Chondrocyte (in vitro differentiated cells): ENCODE measurements around the gene ARHGAP6. TPM values are rescaled to one million over a fixed set of nuclear protein-coding genes. Genes with fewer than 3 reads are reported as not detected.

Experiments used
- DNase-seq: peaks from one replicate; pipeline ENCODE4 v3.0.0; 2021; ENCODE audit warnings: mixed read lengths, low spot score
- H3K27ac Mint-ChIP-seq: one replicate; pipeline ENCODE4 v1.8.0; 2021; ENCODE audit warnings: mild to moderate bottlenecking, moderate library complexity, mixed read lengths; ENCODE audit not compliant: unreplicated experiment
- H3K27me3 Mint-ChIP-seq: 2 replicates; pipeline ENCODE4 v1.8.0; 2021; ENCODE audit warnings: low read depth, mixed read lengths
- H3K36me3 Mint-ChIP-seq: 2 replicates; pipeline ENCODE4 v1.8.0; 2021; ENCODE audit warnings: low read depth, mixed read lengths
- H3K4me1 Mint-ChIP-seq: 2 replicates; pipeline ENCODE4 v1.8.0; 2021; ENCODE audit warnings: low read depth, mild to moderate bottlenecking, mixed read lengths
- H3K4me3 Mint-ChIP-seq: one replicate; pipeline ENCODE4 v1.8.0; 2021; ENCODE audit warnings: mild to moderate bottlenecking, moderate library complexity, mixed read lengths; ENCODE audit not compliant: unreplicated experiment
- H3K9me3 Mint-ChIP-seq: 2 replicates; pipeline ENCODE4 v1.8.0; 2021; ENCODE audit warnings: low read depth, mixed read lengths
- total RNA-seq: library from RNA; stranded (reverse); gene quantifications from 3 replicates; pipeline ENCODE4 v1.2.1, GENCODE V29; 2021
- TF ChIP-seq, protein P1 (sequence below): fragments of 200-600 bp; sonication (generic); IDR thresholded peaks from 2 replicates; pipeline ENCODE4 v1.5.0; 2021; ENCODE audit warnings: antibody characterized with exemption, mild to moderate bottlenecking, moderate library complexity

Gene ARHGAP6
- total RNA-seq, 1 donor from 2014 or later = 1.5 TPM

DNA sequence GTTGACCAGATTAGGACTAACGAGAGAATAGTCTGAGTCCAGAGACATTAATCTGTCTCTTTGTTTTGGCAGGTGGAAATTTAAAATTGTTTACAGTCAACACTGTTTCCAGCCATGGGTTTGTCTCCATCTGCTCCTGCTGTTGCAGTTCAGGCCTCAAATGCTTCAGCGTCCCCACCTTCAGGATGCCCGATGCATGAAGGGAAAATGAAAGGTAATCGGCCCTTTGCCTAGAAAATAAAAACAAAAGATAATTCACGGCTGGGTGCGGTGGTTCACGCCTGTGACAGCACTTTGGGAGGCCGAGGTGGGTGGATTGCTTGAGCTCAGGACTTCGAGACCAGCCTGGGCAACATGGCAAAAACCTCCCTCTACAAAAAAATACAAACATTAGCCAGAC, 553.8 kb downstream of the ARHGAP6 start:
- Mint-ChIP-seq H3K27ac (peak overlapping the region; percentile 94), H3K36me3 (peaks cover 5% of the 10 kb centered on the region), H3K4me1 (peaks cover 32% of the 10 kb centered on the region), H3K4me3 (peak overlapping the region; percentile 86), H3K27me3 (no peaks in the 10 kb centered on the region), H3K9me3 (peaks cover 3% of the 10 kb centered on the region)
- TF ChIP-seq, protein P1, sequence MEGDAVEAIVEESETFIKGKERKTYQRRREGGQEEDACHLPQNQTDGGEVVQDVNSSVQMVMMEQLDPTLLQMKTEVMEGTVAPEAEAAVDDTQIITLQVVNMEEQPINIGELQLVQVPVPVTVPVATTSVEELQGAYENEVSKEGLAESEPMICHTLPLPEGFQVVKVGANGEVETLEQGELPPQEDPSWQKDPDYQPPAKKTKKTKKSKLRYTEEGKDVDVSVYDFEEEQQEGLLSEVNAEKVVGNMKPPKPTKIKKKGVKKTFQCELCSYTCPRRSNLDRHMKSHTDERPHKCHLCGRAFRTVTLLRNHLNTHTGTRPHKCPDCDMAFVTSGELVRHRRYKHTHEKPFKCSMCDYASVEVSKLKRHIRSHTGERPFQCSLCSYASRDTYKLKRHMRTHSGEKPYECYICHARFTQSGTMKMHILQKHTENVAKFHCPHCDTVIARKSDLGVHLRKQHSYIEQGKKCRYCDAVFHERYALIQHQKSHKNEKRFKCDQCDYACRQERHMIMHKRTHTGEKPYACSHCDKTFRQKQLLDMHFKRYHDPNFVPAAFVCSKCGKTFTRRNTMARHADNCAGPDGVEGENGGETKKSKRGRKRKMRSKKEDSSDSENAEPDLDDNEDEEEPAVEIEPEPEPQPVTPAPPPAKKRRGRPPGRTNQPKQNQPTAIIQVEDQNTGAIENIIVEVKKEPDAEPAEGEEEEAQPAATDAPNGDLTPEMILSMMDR = peak; percentile 5
- DNase-seq = no peak

DNA sequence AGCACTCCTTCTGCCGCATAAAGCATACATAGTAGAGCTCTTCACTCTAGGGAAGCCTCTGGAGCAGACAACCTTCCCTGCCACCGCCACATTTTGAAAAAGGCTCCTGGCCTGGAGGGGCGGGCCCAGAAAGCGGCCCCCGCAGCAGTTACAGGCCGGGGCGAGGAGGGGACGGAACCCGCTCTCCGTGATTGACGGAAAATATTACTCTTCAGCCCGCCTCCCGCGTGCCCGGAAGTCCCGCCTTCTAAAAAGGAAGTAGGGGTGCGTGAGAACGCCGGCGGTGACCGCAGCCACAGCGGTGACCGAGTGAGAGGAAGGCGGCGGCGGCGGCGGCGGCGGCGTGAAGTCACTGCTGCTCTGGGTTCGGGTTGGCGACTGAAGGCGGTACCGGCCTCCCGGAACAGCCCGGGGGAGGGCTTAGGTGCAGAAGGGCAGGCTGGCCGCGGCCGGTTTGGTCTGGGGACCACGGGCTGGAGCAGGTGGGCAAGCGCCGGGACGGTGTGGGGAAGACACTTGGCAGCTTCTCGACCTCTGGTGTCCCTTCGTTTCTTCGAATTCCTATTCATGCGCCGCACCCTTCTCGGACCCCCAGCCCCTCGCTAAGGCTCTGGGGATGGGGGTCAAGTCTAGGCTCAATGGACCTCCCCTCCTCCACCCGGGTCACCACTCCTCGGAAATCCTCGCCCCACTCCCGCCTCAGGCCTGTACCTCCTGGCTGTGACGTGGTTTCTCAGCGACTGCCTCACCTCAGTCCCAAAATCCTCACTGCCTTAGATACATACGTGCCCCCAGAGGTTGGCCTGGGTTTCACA, 554.5 kb downstream of the ARHGAP6 start, which contains the start of gene HCCS:
Gene HCCS (plus strand): TSS at position 296 of the 815 bp plus-strand sequence. CDS start 729 bp downstream, outside the sequence.
- H3K27ac Mint-ChIP-seq = peak within 1 kb of the TSS; percentile 94

DNA sequence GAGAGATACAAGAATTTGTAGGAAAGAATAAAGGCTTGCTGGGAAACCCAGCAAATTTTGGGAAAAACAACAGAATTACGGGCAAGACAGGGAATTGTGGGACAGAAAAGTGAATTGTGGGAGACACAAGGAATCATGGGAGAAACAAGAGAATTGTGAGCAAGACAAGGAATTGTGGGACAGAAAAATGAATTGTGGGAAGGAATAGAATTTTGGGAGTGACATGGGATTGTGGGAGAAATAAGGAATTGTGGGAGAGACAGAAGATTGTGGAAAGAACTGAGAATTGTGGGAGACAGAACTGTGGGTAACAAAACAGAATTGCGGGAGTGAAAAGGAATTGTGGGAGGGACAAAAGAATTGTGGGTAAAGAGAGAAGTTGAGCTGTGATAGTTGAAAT, 555.8 kb downstream of the ARHGAP6 start:
- TF ChIP-seq, protein P1 = no peak
- Mint-ChIP-seq H3K9me3 (peaks cover 6% of the 10 kb centered on the region), H3K27ac (no peak overlapping the region), H3K4me1 (peaks cover 29% of the 10 kb centered on the region), H3K27me3 (no peaks in the 10 kb centered on the region), H3K4me3 (no peak overlapping the region), H3K36me3 (peaks cover under 1% of the 10 kb centered on the region)
- DNase-seq = no peak

More for the DNA sequence above, 554.5 kb downstream of the ARHGAP6 start, which contains the start of gene HCCS:
- DNase-seq = no peak
- Mint-ChIP-seq H3K4me3 (peak within 1 kb of the TSS; percentile 86), H3K36me3 (peaks cover 5% of the 10 kb centered on the region), H3K27me3 (no peaks in the 10 kb centered on the region), H3K4me1 (peaks cover 29% of the 10 kb centered on the region), H3K9me3 (peaks cover 6% of the 10 kb centered on the region)
- TF ChIP-seq, protein P1 = peak; percentile 31

DNA sequence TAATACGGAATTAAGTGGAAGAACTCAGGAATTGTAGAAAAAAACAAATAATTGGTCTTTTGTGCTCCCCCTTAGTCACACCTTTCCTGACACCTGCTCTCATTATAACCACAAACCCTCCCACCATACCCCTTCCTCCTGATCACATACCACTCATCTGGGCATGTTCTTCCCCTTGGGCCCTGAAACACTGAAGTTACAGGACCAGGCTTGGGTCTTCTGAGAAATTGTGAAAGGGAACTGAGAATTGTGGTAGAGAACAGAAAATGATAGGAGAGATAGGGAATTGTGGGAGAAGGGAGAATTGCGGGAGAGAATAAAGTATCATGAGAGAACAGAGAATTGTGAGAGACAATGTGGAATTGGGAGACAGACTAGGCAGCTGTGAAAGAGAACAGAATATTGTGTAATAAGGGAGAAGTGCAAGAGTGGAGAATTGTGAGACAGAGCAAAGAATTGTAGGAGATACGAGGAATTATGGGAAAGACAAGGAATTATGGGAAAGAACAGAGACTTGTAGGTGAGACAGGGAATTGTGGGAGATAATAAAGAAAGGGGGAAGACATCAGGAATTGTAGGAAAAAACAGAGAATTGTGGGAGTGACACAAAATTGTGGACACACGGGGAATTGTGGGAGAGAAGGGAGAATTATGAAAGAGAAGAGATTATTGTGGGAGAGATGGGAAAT, 557.3 kb downstream of the ARHGAP6 start:
- H3K4me1 Mint-ChIP-seq = peaks cover 21% of the 10 kb centered on the region
- TF ChIP-seq, protein P1 = no peak
- H3K36me3 Mint-ChIP-seq = no peaks in the 10 kb centered on the region
- H3K4me3 Mint-ChIP-seq = no peak overlapping the region
- no peaks in the 10 kb centered on the region for H3K27me3 Mint-ChIP-seq
- DNase-seq = no peak
- H3K9me3 Mint-ChIP-seq = peaks cover 6% of the 10 kb centered on the region
- no peak overlapping the region for H3K27ac Mint-ChIP-seq

DNA sequence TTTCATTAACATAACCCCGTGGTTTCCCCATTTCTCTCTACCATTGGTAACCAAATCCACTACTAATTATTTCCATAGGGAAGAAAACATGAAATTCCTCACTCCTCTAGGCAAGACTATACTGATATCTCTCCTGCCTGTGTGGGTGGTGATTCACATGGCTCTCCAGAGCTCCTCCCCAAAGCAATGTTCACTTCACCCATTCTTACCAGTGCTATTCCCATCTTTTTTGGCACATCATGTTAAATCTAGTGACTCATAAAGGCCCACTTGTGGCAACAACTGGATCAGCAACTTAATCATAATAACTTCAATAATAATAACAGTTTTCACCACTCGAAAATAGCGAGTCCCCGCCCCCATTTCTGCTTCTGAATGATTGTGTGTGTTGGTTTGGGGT, 560.6 kb downstream of the ARHGAP6 start:
- no peaks in the 10 kb centered on the region for H3K36me3 Mint-ChIP-seq
- peaks cover 6% of the 10 kb centered on the region for H3K9me3 Mint-ChIP-seq
- TF ChIP-seq, protein P1 = no peak
- no peak overlapping the region for H3K27ac Mint-ChIP-seq
- peaks cover 20% of the 10 kb centered on the region for H3K4me1 Mint-ChIP-seq
- DNase-seq = no peak
- H3K4me3 Mint-ChIP-seq = no peak overlapping the region
- H3K27me3 Mint-ChIP-seq = no peaks in the 10 kb centered on the region
